AG04450 (cell line): ENCODE results near the gene PER3. TPM values are rescaled to one million over a fixed set of nuclear protein-coding genes. Genes with fewer than 3 reads are reported as not detected.

Source experiments
- CTCF ChIA-PET: fragments of 300-600, 350-600 bp; formaldehyde crosslinking; extraction: SDS; loops from one replicate; lab custom pipeline; 2022; ENCODE audit warnings: antibody characterized with exemption, inconsistent platforms; lab: Charles Lee
- POLR2A ChIA-PET: fragments of 350-600 bp; formaldehyde crosslinking; extraction: SDS; loops from one replicate; lab custom pipeline; 2021; ENCODE audit warnings: antibody characterized with exemption, inconsistent platforms; lab: Yijun Ruan, JAX
- DNase-seq: peaks from one replicate; pipeline ENCODE4 v3.0.0-alpha.2; 2011; ENCODE audit warnings: low read depth, low spot score
- H3K27ac ChIP-seq: one replicate; pipeline ENCODE4 v1.5.1; 2012; ENCODE audit warnings: low read depth, low read length, control low read depth
- H3K27me3 ChIP-seq: one replicate; pipeline ENCODE4 v1.6.0; 2012; ENCODE audit warnings: low read length; ENCODE audit not compliant: control insufficient read depth, insufficient read depth
- H3K4me3 ChIP-seq: 2 replicates; pipeline ENCODE4 v1.5.1; 2011; ENCODE audit warnings: mild to moderate bottlenecking, low read depth, low read length, control low read depth
- H3K9me3 ChIP-seq: 2 replicates; pipeline ENCODE4 v1.5.1; 2012; ENCODE audit warnings: low read length; ENCODE audit not compliant: control insufficient read depth, insufficient read depth
- CTCF ChIP-seq: IDR thresholded peaks from 2 replicates; pipeline ENCODE4 v1.5.1; 2011; ENCODE audit warnings: low read depth, low read length, control low read depth, inconsistent platforms
- polyA plus RNA-seq: library from polyadenylated mRNA; depleted of rRNA; stranded (reverse); fragments of >200 nt; gene quantifications from 2 replicates; pipeline ENCODE4 v1.2.3, GENCODE V29; 2011

PER3 gene
- polyA plus RNA-seq, 1 experiment, result 9.1 TPM

- ChIA-PET CTCF (interaction anchor here (8.6 kb wide), 1 partner anchor 83 kb away, joined by 677 read pairs; no protein-coding TSS in a partner anchor), POLR2A (no interaction called here)
- no peaks in the 10 kb centered on the region for H3K9me3 ChIP-seq
- H3K27ac ChIP-seq, result no peak overlapping the region
- H3K27me3 ChIP-seq, result peaks cover 9% of the 10 kb centered on the region
- no peak overlapping the region for H3K4me3 ChIP-seq
- no peak for DNase-seq
- no peak for TF ChIP-seq CTCF
Observed at GRCh38 chr1:7747605-7748004, 36.5 kb upstream of the PER3 start.

DNA sequence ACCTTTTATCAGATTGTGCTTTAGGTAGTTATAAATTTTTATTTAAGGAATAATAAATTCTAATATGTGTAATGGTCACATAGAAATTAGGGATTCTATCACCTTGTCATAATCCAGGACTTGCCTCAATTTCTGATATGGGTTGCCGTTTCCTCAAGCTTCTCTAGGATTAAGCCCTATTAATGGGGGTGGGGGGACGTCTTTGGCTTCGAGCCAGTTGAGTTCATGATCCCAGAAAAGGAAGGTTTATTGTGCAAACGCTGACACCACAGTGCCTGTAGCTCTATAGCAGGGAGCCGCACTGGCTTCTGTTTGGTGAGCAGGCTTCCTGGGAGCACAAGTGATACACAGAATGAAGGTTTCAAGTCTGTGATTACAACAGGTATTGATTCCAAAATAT lies 35.0 kb upstream of the PER3 start:
- POLR2A ChIA-PET, result interaction anchor here (0.7 kb wide), 1 partner anchor 23 kb away, joined by 3 read pairs; no protein-coding TSS in a partner anchor
- no peak overlapping the region for H3K27ac ChIP-seq
- CTCF ChIA-PET, result interaction anchor here (1.1 to 8.6 kb wide), 2 partner anchors 20 to 85 kb away, joined by 3 to 677 read pairs; no protein-coding TSS in a partner anchor
- no peaks in the 10 kb centered on the region for H3K9me3 ChIP-seq
- DNase-seq, result no peak
- H3K27me3 ChIP-seq, result peaks cover 6% of the 10 kb centered on the region
- TF ChIP-seq CTCF, result no peak
- no peak overlapping the region for H3K4me3 ChIP-seq

- H3K4me3 ChIP-seq, result no peak overlapping the region
- ChIA-PET POLR2A (no interaction called here), CTCF (interaction anchor here (0.7 to 8.6 kb wide), 6 partner anchors 9 to 466 kb away, joined by 3 to 677 read pairs (median 10); no protein-coding TSS in a partner anchor)
- DNase-seq, result no peak
- no peaks in the 10 kb centered on the region for H3K9me3 ChIP-seq
- H3K27ac ChIP-seq, result no peak overlapping the region
- TF ChIP-seq CTCF, result no peak
- H3K27me3 ChIP-seq, result peaks cover 6% of the 10 kb centered on the region
Observed at GRCh38 chr1:7751174-7751573, 32.9 kb upstream of the PER3 start.

GRCh38 chr1:7752512-7753417 lies 31.3 kb upstream of the PER3 start:
- peak; percentile 87 for TF ChIP-seq CTCF
- peak overlapping the region; percentile 55 for H3K4me3 ChIP-seq
- H3K27me3 ChIP-seq, result peaks cover 6% of the 10 kb centered on the region
- no peak overlapping the region for H3K27ac ChIP-seq
- H3K9me3 ChIP-seq, result no peaks in the 10 kb centered on the region
- POLR2A ChIA-PET, result interaction anchor here (1.1 to 1.7 kb wide), 3 partner anchors 63 to 85 kb away, joined by 3 to 10 read pairs (median 3); no protein-coding TSS in a partner anchor
- CTCF ChIA-PET, result interaction anchor here (0.5 to 8.6 kb wide), 50 partner anchors 9 to 1206 kb away, joined by 3 to 677 read pairs (median 5); partner anchors contain the start of gene PER3
- peak; percentile 41 for DNase-seq
